H1 (cell line): ENCODE measurements around the gene SOX6. TPM values are rescaled to one million over a fixed set of nuclear protein-coding genes. Genes with fewer than 3 reads are reported as not detected.

Experiments
- CTCF ChIA-PET: fragments of 300-600 bp; sonication (Branson Sonifier 250); formaldehyde crosslinking; loops from one replicate; lab custom pipeline; 2021; ENCODE audit not compliant: partially characterized antibody; lab: Charles Lee
- POLR2A ChIA-PET: fragments of 300-600 bp; sonication (Branson Sonifier 250); formaldehyde crosslinking; loops from one replicate; lab custom pipeline; 2021; ENCODE audit warnings: inconsistent platforms; ENCODE audit not compliant: partially characterized antibody; lab: Charles Lee
- DNase-seq, 2 experiments: peaks; one replicate each; pipeline versions ENCODE4 v3.0.0 to v3.0.0-alpha.2; 2010 to 2022; ENCODE audit warnings: low spot score in 2 of 2, low read depth in 1 of 2, mixed read lengths in 1 of 2
- FAIRE-seq: peaks from 2 replicates; lab custom pipeline; 2011; peaks lifted over from hg19 to GRCh38; lab: Jason Lieb, UNC
- H2AFZ ChIP-seq: 2 replicates; pipeline ENCODE4 v1.8.1; 2012; ENCODE audit warnings: low read length, inconsistent platforms
- H2AK5ac ChIP-seq: 2 replicates; pipeline ENCODE4 v1.6.1; 2013; ENCODE audit warnings: low read depth, low read length
- H2BK120ac ChIP-seq: replicated peaks from 2 replicates; pipeline ENCODE3; 2013; ENCODE audit warnings: low read depth, low read length, inconsistent platforms
- H2BK12ac ChIP-seq: 2 replicates; pipeline ENCODE4 v1.6.1; 2013; ENCODE audit warnings: low read depth, low read length
- H2BK15ac ChIP-seq: 2 replicates; pipeline ENCODE4 v1.6.1; 2013; ENCODE audit warnings: low read length
- H2BK20ac ChIP-seq: 2 replicates; pipeline ENCODE4 v1.6.1; 2013; ENCODE audit warnings: low read length
- H2BK5ac ChIP-seq: 2 replicates; pipeline ENCODE4 v1.6.1; 2013; ENCODE audit warnings: low read depth, low read length
- H3K14ac ChIP-seq: 2 replicates; pipeline ENCODE4 v1.6.1; 2013; ENCODE audit warnings: inconsistent platforms; ENCODE audit not compliant: insufficient read length
- H3K18ac ChIP-seq: 2 replicates; pipeline ENCODE4 v1.6.1; 2013; ENCODE audit warnings: low read length; ENCODE audit errors: extremely low read depth
- H3K23ac ChIP-seq: 2 replicates; pipeline ENCODE4 v1.6.1; 2013; ENCODE audit warnings: inconsistent platforms; ENCODE audit not compliant: insufficient read length
- H3K23me2 ChIP-seq: 2 replicates; pipeline ENCODE4 v1.6.1; 2013; ENCODE audit warnings: low read depth, low read length
- H3K27ac ChIP-seq: 2 replicates; pipeline ENCODE4 v1.6.1; 2011; ENCODE audit warnings: low read depth, low read length, inconsistent platforms
- H3K27me3 ChIP-seq, 4 experiments: replicated peaks in 1 of 4; 1 replicate in 1 of 4; 2 replicates in 3 of 4; pipeline versions ENCODE4 v1.6.1 to v1.8.1; 2011 to 2013; ENCODE audit warnings: low read length in 3 of 4, mild to moderate bottlenecking in 3 of 4, inconsistent platforms in 2 of 4, mixed read lengths in 2 of 4, moderate library complexity in 1 of 4; ENCODE audit not compliant: control insufficient read depth in 3 of 4, insufficient read depth in 3 of 4; ENCODE audit errors: extremely low read depth in 1 of 4
- H3K36me3 ChIP-seq, 4 experiments: 2 replicates each; pipeline versions ENCODE4 v1.6.1 to v1.8.1; 2011 to 2013; ENCODE audit warnings: mild to moderate bottlenecking in 4 of 4, low read length in 3 of 4, moderate library complexity in 2 of 4, control low read depth in 1 of 4, inconsistent platforms in 1 of 4; ENCODE audit not compliant: insufficient read depth in 4 of 4, control insufficient read depth in 2 of 4
- H3K4ac ChIP-seq: replicated peaks from 2 replicates; pipeline ENCODE3; 2013; ENCODE audit warnings: low read length, low read depth, mixed read lengths, inconsistent platforms; ENCODE audit not compliant: insufficient read length
- H3K4me1 ChIP-seq, 4 experiments: replicated peaks in 1 of 4; 1 replicate in 1 of 4; 2 replicates in 3 of 4; pipeline versions ENCODE4 v1.6.1 to v1.8.1; 2011 to 2013; ENCODE audit warnings: low read length in 3 of 4, inconsistent platforms in 2 of 4, mixed read lengths in 1 of 4; ENCODE audit not compliant: insufficient read depth in 4 of 4, control insufficient read depth in 3 of 4
- H3K4me2 ChIP-seq, 2 experiments: 2 replicates each; pipeline versions ENCODE4 v1.6.1 to v1.8.1; 2011 to 2013; ENCODE audit warnings: low read depth in 2 of 2, low read length in 2 of 2, control low read depth in 1 of 2, inconsistent platforms in 1 of 2, mild to moderate bottlenecking in 1 of 2; ENCODE audit not compliant: insufficient read depth in 1 of 2
- H3K4me3 ChIP-seq, 4 experiments: fragments of 200-600, 300-600 bp in 1 of 4; sonication (generic), shearing (Covaris generic), sonication (Bioruptor Twin) in 1 of 4; 2 replicates each; pipeline versions ENCODE4 v1.5.1 to v1.8.1; 2011 to 2016; ENCODE audit warnings: low read length in 4 of 4, low read depth in 3 of 4, control low read depth in 2 of 4, inconsistent platforms in 2 of 4, mild to moderate bottlenecking in 2 of 4, mixed read lengths in 1 of 4, moderate library complexity in 1 of 4; ENCODE audit not compliant: insufficient read depth in 2 of 4; ENCODE audit errors: extremely low read depth in 1 of 4
- H3K56ac ChIP-seq: replicated peaks from 2 replicates; pipeline ENCODE3; 2013; ENCODE audit warnings: low read depth, mild to moderate bottlenecking, mixed read lengths, low read length, inconsistent platforms; ENCODE audit not compliant: insufficient read length
- H3K79me1 ChIP-seq: 2 replicates; pipeline ENCODE4 v1.6.1; 2013; ENCODE audit warnings: low read depth, low read length, control low read depth
- H3K79me2 ChIP-seq, 2 experiments: 2 replicates each; pipeline versions ENCODE4 v1.6.1 to v1.8.1; 2012 to 2013; ENCODE audit warnings: low read length in 2 of 2, mild to moderate bottlenecking in 2 of 2, inconsistent platforms in 1 of 2; ENCODE audit not compliant: insufficient read depth in 2 of 2, control insufficient read depth in 1 of 2
- H3K9ac ChIP-seq, 4 experiments: replicated peaks in 1 of 4; 1 replicate in 1 of 4; 2 replicates in 3 of 4; pipeline versions ENCODE4 v1.6.1 to v1.8.1; 2011 to 2013; ENCODE audit warnings: low read depth in 3 of 4, low read length in 3 of 4, control low read depth in 2 of 4, mild to moderate bottlenecking in 2 of 4, moderate library complexity in 2 of 4, inconsistent platforms in 1 of 4; ENCODE audit errors: extremely low read depth in 1 of 4
- H3K9me3 ChIP-seq, 2 experiments: 2 replicates each; pipeline versions ENCODE4 v1.6.1 to v1.8.1; 2012 to 2013; ENCODE audit warnings: mild to moderate bottlenecking in 2 of 2, moderate library complexity in 2 of 2, control low read depth in 1 of 2, inconsistent platforms in 1 of 2, low read depth in 1 of 2, low read length in 1 of 2, mixed read lengths in 1 of 2; ENCODE audit not compliant: insufficient read depth in 2 of 2
- H4K20me1 ChIP-seq, 2 experiments: replicated peaks in 1 of 2; 2 replicates each; pipeline versions ENCODE3 to v1.8.1; 2011 to 2013; ENCODE audit warnings: inconsistent platforms in 2 of 2, low read length in 2 of 2, mild to moderate bottlenecking in 1 of 2; ENCODE audit not compliant: insufficient read depth in 2 of 2, control insufficient read depth in 1 of 2
- H4K5ac ChIP-seq: 2 replicates; pipeline ENCODE4 v1.6.1; 2013; ENCODE audit warnings: low read length, low read depth, mixed read lengths, inconsistent platforms; ENCODE audit not compliant: insufficient read length
- H4K8ac ChIP-seq: 2 replicates; pipeline ENCODE4 v1.8.0; 2013; ENCODE audit warnings: mild to moderate bottlenecking, moderate library complexity, low read length, inconsistent platforms; ENCODE audit not compliant: insufficient read depth; ENCODE audit errors: extremely low read depth
- H4K91ac ChIP-seq: replicated peaks from 2 replicates; pipeline ENCODE3; 2013; ENCODE audit warnings: low read length, mixed read lengths, inconsistent platforms; ENCODE audit not compliant: insufficient read length
- E2F6 ChIP-seq: IDR thresholded peaks from 2 replicates; pipeline ENCODE4 v1.6.1; 2012; ENCODE audit warnings: inconsistent platforms
- WGBS, 2 experiments: shearing (Covaris generic) in 1 of 2; methylation state at CpG; one replicate each; pipeline versions ENCODE4 v1.1.6 to v1.1.7; 2013 to 2015; ENCODE audit warnings: low lambda C conversion rate in 2 of 2, mixed read lengths in 2 of 2, inconsistent platforms in 1 of 2, low coverage in 1 of 2, missing lambda C conversion rate in 1 of 2; ENCODE audit not compliant: insufficient replicate concordance in 2 of 2, insufficient coverage in 1 of 2, insufficient read length in 1 of 2; ENCODE audit errors: extremely low coverage in 1 of 2, missing lambda C conversion rate in 1 of 2; 5-methylcytosine and 5-hydroxymethylcytosine counted together
- polyA plus RNA-seq, 7 experiments: library from polyadenylated mRNA; depleted of rRNA in 3 of 7; stranded (reverse) in 5 of 7; unstranded in 2 of 7; fragments of >200 nt in 5 of 7; fragments of 200-250 nt in 2 of 7; gene quantifications; 1 replicate in 5 of 7; 2 replicates in 1 of 7; 4 replicates in 1 of 7; pipeline versions ENCODE4 v1.2.1 to v1.2.3, GENCODE V29; 2011 to 2013; ENCODE audit warnings: missing spikeins in 2 of 7, mixed read lengths in 2 of 7
- total RNA-seq: library from RNA; stranded (reverse); fragmentation: NEBNext Ultra II Directional; extraction: Animal tissue kit (Norgen Biotek cat#: 25700); gene quantifications from 2 replicates; pipeline ENCODE4 v1.2.1, GENCODE V29; 2021

The SOX6 gene
- total and polyA plus RNA-seq, 2 of the 8 experiments (the other 6 are each of a cell fraction or from before 2014, with no cell fraction given) = 0.09 TPM; not detected in 1

- no peak overlapping the region for H3K23ac ChIP-seq
- no peak for TF ChIP-seq E2F6
- FAIRE-seq (no peak), DNase-seq (no peak)
- H3K18ac ChIP-seq = no peak overlapping the region
- 89% methylated on average over 6 of the region's 6 CpGs; no CpG with 5 or more reads in 1 of the 2 experiments for WGBS, 2 experiments
- no peak overlapping the region for H3K27ac ChIP-seq
- H3K79me2 ChIP-seq = no peaks in the 10 kb centered on the region
- H2AFZ ChIP-seq = no peak overlapping the region
- H3K9ac ChIP-seq = no peak overlapping the region
- H3K4me2 ChIP-seq = no peak overlapping the region
- H2BK12ac ChIP-seq = no peak overlapping the region
- no peak overlapping the region for H3K4me3 ChIP-seq
- H3K9me3 ChIP-seq = no peaks in the 10 kb centered on the region
- no peak overlapping the region for H2BK120ac ChIP-seq
- H3K4me1 ChIP-seq = no peaks in the 10 kb centered on the region
- CTCF ChIA-PET = interaction anchor here (0.6 to 1.7 kb wide), 4 partner anchors 48 to 169 kb away, joined by 3 to 5 read pairs (median 4); no protein-coding TSS in a partner anchor
- POLR2A ChIA-PET = no interaction called here
- no peak overlapping the region for H2AK5ac ChIP-seq
- H4K20me1 ChIP-seq = no peaks in the 10 kb centered on the region
- H2BK5ac ChIP-seq = no peak overlapping the region
- no peaks in the 10 kb centered on the region for H3K36me3 ChIP-seq
- no peaks in the 10 kb centered on the region for H3K79me1 ChIP-seq
- no peak overlapping the region for H3K14ac ChIP-seq
- no peak overlapping the region for H3K56ac ChIP-seq
- no peak overlapping the region for H4K91ac ChIP-seq
- no peak overlapping the region for H4K5ac ChIP-seq
- H3K23me2 ChIP-seq = no peaks in the 10 kb centered on the region; the same call in 1 of the 2 replicates
- no peak overlapping the region for H2BK20ac ChIP-seq
- no peak overlapping the region for H4K8ac ChIP-seq
- H2BK15ac ChIP-seq = no peak overlapping the region
- H3K4ac ChIP-seq = no peak overlapping the region
- no peaks in the 10 kb centered on the region for H3K27me3 ChIP-seq
Observed at GRCh38 chr11:16036218-16036617, 320.1 kb downstream of the SOX6 start.
